ENCODE results near the gene ZSCAN16. TPM values are rescaled to one million over a fixed set of nuclear protein-coding genes. Genes with fewer than 3 reads are reported as not detected.
A peak's percentile ranks its signal among the peaks of the same experiment; 100 is the strongest.
"Not testable (repeated sequence)": the region's sequence is repeated elsewhere in the genome, so short reads cannot be mapped to it uniquely, and the experiment has no call there.

ZSCAN16 gene
- 1.2 and 2.3 TPM in 2 replicates for total RNA-seq (2014; rRNA removed; shearing (Covaris generic))
- polyA plus RNA-seq (2016; fragmentation: Nextera tagmentation; extraction: Ambion mirVana): 1.2 TPM in 2 replicates

- Histone ChIP-seq H3K27me3 (replicated peaks; ENCODE audit: insufficient read depth) (no peaks in the 10 kb centered on the region), H4K20me1 (ENCODE audit: insufficient read depth) (no peaks in the 10 kb centered on the region), H3K4me1 (ENCODE audit: insufficient read depth) (0 out of 2 replicates have a peak, but pooled peaks cover 5% of the 10 kb centered on the region), H3K79me2 (ENCODE audit: insufficient read depth) (peaks cover 66% of the 10 kb centered on the region), H2AFZ (peak within 1 kb of the TSS; percentile 88), H3K9me2 (ENCODE audit: insufficient read depth) (no peaks in the 10 kb centered on the region), H3F3A (ENCODE audit: insufficient read depth) (peaks cover 11% of the 10 kb centered on the region; the same call in 1 of the 2 replicates), H3K36me3 (ENCODE audit: low read depth) (peaks cover 10% of the 10 kb centered on the region), H3K9ac (peak within 1 kb of the TSS; percentile 79), H3K9me3 (ENCODE audit: low read depth) (no peaks in the 10 kb centered on the region), H3K4me2 (ENCODE audit: unreplicated experiment) (peak within 1 kb of the TSS; percentile 98), H3K4me3 (peak within 1 kb of the TSS; percentile 86), H3K27ac (peak within 1 kb of the TSS; percentile 38)
- in situ Hi-C loops (cut with MboI): no loop called here
- DNase-seq: peak; percentile 94
- WGBS, 2 experiments (ENCODE audit: low coverage in 1 of 2, low lambda C conversion rate in 2 of 2, missing lambda C conversion rate in 2 of 2): 2% methylated on average over 27 to 28 of the region's 28 CpGs
- TF ChIP-seq EZH2phosphoT487 (IDR thresholded peaks at IDR 0.05; ENCODE audit: insufficient read depth, low read depth) (no peak), EZH2 (IDR thresholded peaks at IDR 0.05; ENCODE audit: insufficient read depth, poor library complexity, severe bottlenecking) (no peak)
Measured at GRCh38 chr6:28124350-28124970, at the start of gene ZSCAN16. ZSCAN16 (plus strand) TSS chr6:28124609; CDS start chr6:28125444, 835 bp downstream.

- in situ Hi-C loops (cut with MboI): no loop called here
- Histone ChIP-seq H3K4me1 (ENCODE audit: insufficient read depth) (no peaks in the 10 kb centered on the region; the same call in 1 of the 2 replicates), H4K20me1 (ENCODE audit: insufficient read depth) (no peaks in the 10 kb centered on the region), H3K9ac (no peak overlapping the region), H3K27ac (no peak overlapping the region), H3K27me3 (replicated peaks; ENCODE audit: insufficient read depth) (no peaks in the 10 kb centered on the region), H3K9me3 (ENCODE audit: low read depth) (no peaks in the 10 kb centered on the region), H3K79me2 (ENCODE audit: insufficient read depth) (no peaks in the 10 kb centered on the region), H2AFZ (no peak overlapping the region), H3K4me2 (ENCODE audit: unreplicated experiment) (no peak overlapping the region), H3K9me2 (ENCODE audit: insufficient read depth) (no peaks in the 10 kb centered on the region), H3F3A (ENCODE audit: insufficient read depth) (no peaks in the 10 kb centered on the region), H3K4me3 (no peak overlapping the region), H3K36me3 (ENCODE audit: low read depth) (no peaks in the 10 kb centered on the region)
- DNase-seq: no peak
- no peak for TF ChIP-seq EZH2 (IDR thresholded peaks at IDR 0.05; ENCODE audit: insufficient read depth, poor library complexity, severe bottlenecking)
- no peak for TF ChIP-seq EZH2phosphoT487 (IDR thresholded peaks at IDR 0.05; ENCODE audit: insufficient read depth, low read depth)
Measured at GRCh38 chr6:28078050-28078449, 46.4 kb upstream of the ZSCAN16 start.

GRCh38 chr6:28078836-28079235 is 45.6 kb upstream of the ZSCAN16 start:
- H4K20me1 ChIP-seq (ENCODE audit: insufficient read depth): no peaks in the 10 kb centered on the region
- no peaks in the 10 kb centered on the region for H3K9me2 ChIP-seq (ENCODE audit: insufficient read depth)
- H3F3A ChIP-seq (ENCODE audit: insufficient read depth): no peaks in the 10 kb centered on the region
- TF ChIP-seq EZH2phosphoT487 (IDR thresholded peaks at IDR 0.05; ENCODE audit: insufficient read depth, low read depth) (no peak), EZH2 (IDR thresholded peaks at IDR 0.05; ENCODE audit: insufficient read depth, poor library complexity, severe bottlenecking) (no peak)
- H3K36me3 ChIP-seq (ENCODE audit: low read depth): no peaks in the 10 kb centered on the region
- H3K79me2 ChIP-seq (ENCODE audit: insufficient read depth): no peaks in the 10 kb centered on the region
- WGBS, 2 experiments (ENCODE audit: low coverage in 1 of 2, low lambda C conversion rate in 2 of 2, missing lambda C conversion rate in 2 of 2): 55 to 64% methylated on average over 6 of the region's 6 CpGs
- H3K4me3 ChIP-seq: no peak overlapping the region
- DNase-seq: no peak
- no peaks in the 10 kb centered on the region; the same call in 1 of the 2 replicates for H3K4me1 ChIP-seq (ENCODE audit: insufficient read depth)
- no peak overlapping the region for H2AFZ ChIP-seq
- H3K9me3 ChIP-seq (ENCODE audit: low read depth): no peaks in the 10 kb centered on the region
- H3K9ac ChIP-seq: no peak overlapping the region
- H3K27ac ChIP-seq: no peak overlapping the region
- no peaks in the 10 kb centered on the region for H3K27me3 ChIP-seq (replicated peaks; ENCODE audit: insufficient read depth)
- no peak overlapping the region for H3K4me2 ChIP-seq (ENCODE audit: unreplicated experiment)
- in situ Hi-C loops (cut with MboI): no loop called here

- H3K9ac ChIP-seq: peak within 1 kb of the TSS; percentile 93
- peak within 1 kb of the TSS; percentile 98 for H2AFZ ChIP-seq
- H3F3A ChIP-seq (ENCODE audit: insufficient read depth); in situ Hi-C loops (cut with MboI); H4K20me1 ChIP-seq (ENCODE audit: insufficient read depth); H3K79me2 ChIP-seq (ENCODE audit: insufficient read depth); H3K36me3 ChIP-seq (ENCODE audit: low read depth); H3K9me2 ChIP-seq (ENCODE audit: insufficient read depth); H3K27me3 ChIP-seq (replicated peaks; ENCODE audit: insufficient read depth); H3K9me3 ChIP-seq (ENCODE audit: low read depth); DNase-seq; H3K4me1 ChIP-seq (ENCODE audit: insufficient read depth): not testable (repeated sequence)
- peak within 1 kb of the TSS; percentile 88 for H3K4me3 ChIP-seq
- 2 to 3% methylated on average over 11 to 15 of the region's 15 CpGs for WGBS, 2 experiments (ENCODE audit: low coverage in 1 of 2, low lambda C conversion rate in 2 of 2, missing lambda C conversion rate in 2 of 2)
- H3K4me2 ChIP-seq (ENCODE audit: unreplicated experiment): peak within 1 kb of the TSS; percentile 91
- H3K27ac ChIP-seq: peak within 1 kb of the TSS; percentile 88
Measured at GRCh38 chr6:28080381-28080630, 44.1 kb upstream of the ZSCAN16 start, which contains the start of gene ZNF165. ZNF165 (plus strand) TSS chr6:28080568; CDS start chr6:28085481, 4,913 bp downstream.

Data from GM23248 (cell line).